ENCODE measurements around the gene LCK. TPM values are rescaled to one million over a fixed set of nuclear protein-coding genes. Genes with fewer than 3 reads are reported as not detected.

Gene LCK
- total RNA-seq, 4 donors from 2014 or later, result 1.1 to 6.8 (median 4.8) TPM

GRCh38 chr1:32239790-32240139 is 11.3 kb upstream of the LCK start:
- TF ChIP-seq CTCF (IDR thresholded peaks at IDR 0.05), result no peak
- no peak for DNase-seq (ENCODE audit: low spot score)
- no peak for ATAC-seq (ENCODE audit: low FRiP score)

- peak; percentile 70 for ATAC-seq (ENCODE audit: low FRiP score)
- TF ChIP-seq CTCF (IDR thresholded peaks at IDR 0.05), result no peak
- peak; percentile 33 for DNase-seq (ENCODE audit: low spot score)
These were observed 10.7 kb upstream of the LCK start for GRCh38 chr1:32240140-32240951.

- peak; percentile 80 for ATAC-seq (ENCODE audit: low FRiP score)
- DNase-seq (ENCODE audit: low spot score), result peak; percentile 50
- no peak for TF ChIP-seq CTCF (IDR thresholded peaks at IDR 0.05)
These were observed 9.9 kb upstream of the LCK start for GRCh38 chr1:32241001-32241763.

GRCh38 chr1:32242341-32242851 is 8.7 kb upstream of the LCK start:
- no peak for ATAC-seq (ENCODE audit: low FRiP score)
- no peak for DNase-seq (ENCODE audit: low spot score)
- TF ChIP-seq CTCF (IDR thresholded peaks at IDR 0.05), result no peak

DNA sequence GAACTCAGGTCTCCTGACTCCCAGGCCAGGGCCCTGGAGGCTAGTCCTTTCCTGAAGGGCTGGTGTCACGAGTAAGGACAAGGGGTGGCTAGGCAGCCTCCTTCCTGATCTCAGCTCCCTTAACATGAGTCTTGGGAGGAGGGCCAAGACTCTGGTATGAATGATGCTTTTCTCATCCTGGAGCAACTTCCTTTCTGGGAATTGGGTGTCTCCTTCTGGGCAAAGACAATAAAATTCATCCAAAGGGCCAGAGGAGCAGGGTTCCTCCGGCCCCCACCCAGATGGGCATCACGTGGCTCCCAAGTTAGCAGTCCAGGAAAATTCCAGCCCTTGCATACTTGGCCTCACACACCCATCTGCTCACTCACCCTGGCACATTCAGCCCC is 4.2 kb upstream of the LCK start, which contains the start of gene FAM167B:
TSS of gene FAM167B (plus strand) at position 335 of the 386 bp plus-strand sequence. CDS start 200 bp downstream, outside the sequence.
- no peak for TF ChIP-seq CTCF (IDR thresholded peaks at IDR 0.05)
- DNase-seq (ENCODE audit: low spot score) (no peak), ATAC-seq (ENCODE audit: low FRiP score) (peak; percentile 64)

DNA sequence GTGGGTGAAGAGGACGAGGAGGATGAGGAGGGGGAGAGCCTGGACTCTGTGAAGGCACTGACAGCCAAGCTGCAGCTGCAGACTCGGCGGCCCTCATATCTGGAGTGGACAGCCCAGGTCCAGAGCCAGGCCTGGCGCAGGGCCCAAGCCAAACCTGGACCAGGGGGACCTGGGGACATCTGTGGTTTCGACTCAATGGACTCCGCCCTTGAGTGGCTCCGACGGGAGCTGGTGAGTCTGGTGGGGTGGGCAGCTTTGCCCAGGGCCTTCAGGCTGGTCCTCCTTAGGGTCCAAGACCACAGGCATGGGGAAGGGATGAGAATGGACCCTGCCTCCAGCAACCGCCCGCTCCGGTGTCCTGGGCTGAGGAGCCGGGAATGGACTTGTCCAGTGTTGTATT is 3.6 kb upstream of the LCK start:
- peak; percentile 3 for ATAC-seq (ENCODE audit: low FRiP score)
- DNase-seq (ENCODE audit: low spot score), result no peak
- TF ChIP-seq CTCF (IDR thresholded peaks at IDR 0.05), result no peak

Measured in omental fat pad (tissue), 4 donors.